NCI-H1694 (cell line): ENCODE results near the gene PPFIA2.

Experiments used
- DNase-seq: peaks from one replicate; lab custom pipeline; 2025; lab: John Stamatoyannopoulos, UW

PPFIA2 gene

DNA sequence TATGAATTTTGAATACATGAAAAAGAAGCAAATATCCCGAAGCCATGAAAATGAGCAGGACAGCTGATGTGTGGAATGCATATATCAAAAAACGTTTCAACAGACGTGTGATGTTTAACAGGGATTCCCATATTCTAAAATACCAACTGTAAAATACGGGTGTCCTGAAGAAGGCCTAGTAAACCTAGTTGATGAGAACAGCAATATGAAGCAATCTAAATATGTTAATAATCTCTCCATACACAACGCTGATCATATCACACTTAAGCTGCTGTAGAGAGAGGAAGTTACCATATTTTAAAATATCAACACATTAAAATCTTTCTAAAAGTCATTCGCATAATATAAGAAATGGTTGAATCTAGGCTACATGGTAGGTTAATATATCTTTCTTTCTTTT is 317.5 kb downstream of the PPFIA2 start:
- no peak for DNase-seq

DNA sequence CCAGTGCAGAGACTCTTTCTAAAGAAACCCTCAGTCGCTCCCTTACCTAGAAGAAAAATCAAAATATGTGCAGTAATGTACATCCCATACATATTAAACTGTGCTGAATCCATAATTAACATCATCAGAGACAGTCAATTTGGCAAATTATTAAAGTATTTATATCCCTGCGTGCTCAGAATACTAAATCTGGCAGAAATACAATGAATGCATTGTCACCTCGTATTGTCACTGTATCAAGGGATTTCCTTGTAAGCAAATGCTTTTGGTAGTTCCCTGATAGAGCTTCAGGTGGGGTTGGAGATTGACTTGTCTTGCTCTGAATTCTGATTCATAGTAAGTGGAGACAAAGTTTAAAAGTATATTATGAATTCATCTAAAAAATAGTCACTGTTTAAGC is 319.1 kb downstream of the PPFIA2 start:
- no peak for DNase-seq

DNA sequence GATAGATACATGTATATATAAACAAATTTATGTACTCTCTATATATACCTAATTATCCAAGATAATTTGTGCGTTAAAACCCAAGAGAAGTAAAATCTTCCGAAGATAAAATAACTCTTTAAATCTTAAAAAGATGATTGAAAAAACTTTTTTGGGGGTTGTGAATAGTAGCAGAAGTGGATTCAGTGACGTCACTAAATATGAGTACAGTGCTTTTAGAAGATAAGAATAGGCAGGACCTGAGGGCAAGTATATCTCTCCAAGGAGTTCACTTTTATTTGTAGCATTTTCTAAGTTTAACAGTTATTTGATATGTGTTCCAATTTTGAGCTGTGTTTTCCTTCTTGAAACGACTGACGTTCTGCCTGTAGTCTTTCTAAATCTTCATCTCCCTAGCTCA is 319.8 kb downstream of the PPFIA2 start:
- no peak for DNase-seq

DNA sequence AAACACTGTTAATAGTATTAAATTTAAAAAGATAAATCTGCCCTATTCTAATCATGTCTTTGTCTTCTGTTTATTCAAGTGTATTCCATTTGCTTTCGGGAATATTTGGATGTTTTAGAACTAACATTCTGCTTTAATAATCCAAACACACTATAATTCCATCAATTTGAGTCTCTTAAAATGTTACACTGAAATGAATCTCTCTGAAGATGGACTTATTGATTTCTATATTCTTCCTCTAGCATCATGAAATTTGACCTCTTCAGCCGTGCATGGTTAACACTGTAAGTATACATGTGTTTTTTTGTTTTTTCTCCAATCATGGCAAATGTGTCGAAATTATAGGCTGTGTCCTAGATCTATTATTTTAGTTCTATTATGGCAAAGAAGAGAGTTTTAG is 342.1 kb downstream of the PPFIA2 start:
- no peak for DNase-seq

DNA sequence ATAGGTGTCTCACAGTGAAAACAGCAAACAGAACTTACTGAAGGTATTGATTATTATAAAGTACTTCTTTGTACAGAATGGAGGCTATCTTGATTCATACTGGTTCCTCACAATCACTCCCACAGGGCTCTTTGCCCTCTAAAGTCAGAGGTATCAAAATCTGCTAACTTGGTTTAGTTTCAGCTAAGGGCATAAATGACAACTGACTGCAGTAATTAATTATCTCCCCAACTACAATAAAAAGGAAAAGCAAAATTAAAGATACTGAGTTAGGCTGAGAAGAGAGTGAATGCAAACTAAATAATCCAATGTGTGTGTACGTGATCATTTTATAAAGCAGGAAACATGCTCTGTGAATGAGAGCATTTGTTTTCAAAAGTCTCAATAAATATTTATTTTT is 342.6 kb downstream of the PPFIA2 start:
- DNase-seq, result no peak

DNA sequence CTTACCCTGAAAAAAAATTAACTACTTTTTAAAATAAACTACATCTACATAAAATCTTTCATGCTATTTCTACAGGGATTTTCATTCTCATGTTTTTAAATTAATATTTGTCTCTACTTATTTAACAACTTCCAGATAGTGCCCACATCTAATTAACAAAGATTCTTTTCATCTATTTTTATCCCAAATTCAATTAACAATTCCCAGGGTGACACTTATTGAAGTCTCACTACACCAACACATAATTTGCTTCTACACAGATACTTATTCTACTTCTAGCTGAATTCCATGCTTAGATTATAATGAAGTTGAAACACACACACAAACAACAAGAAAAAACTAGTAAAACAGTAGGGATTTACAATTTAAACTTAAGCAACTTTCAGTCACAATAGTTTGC is 344.7 kb downstream of the PPFIA2 start:
- DNase-seq, result no peak

DNA sequence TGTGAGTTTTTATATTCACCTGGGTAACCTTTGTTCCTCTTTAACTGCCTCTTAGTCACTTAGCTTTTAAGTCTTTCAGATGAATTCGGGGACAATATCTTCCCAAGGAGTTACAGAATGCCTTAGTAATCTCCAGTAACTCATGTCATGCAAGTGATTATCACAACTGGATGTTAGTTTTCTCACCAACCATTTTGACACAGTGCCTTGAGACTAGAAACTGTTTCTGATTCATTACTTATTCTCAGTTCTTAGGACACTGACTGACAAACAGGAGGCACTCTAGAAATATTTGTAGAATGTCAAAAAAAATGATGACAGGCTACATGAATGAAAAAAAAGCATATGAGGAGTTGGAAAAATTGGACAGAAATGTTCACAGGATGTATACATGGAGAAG is 346.2 kb downstream of the PPFIA2 start:
- DNase-seq, result no peak

DNA sequence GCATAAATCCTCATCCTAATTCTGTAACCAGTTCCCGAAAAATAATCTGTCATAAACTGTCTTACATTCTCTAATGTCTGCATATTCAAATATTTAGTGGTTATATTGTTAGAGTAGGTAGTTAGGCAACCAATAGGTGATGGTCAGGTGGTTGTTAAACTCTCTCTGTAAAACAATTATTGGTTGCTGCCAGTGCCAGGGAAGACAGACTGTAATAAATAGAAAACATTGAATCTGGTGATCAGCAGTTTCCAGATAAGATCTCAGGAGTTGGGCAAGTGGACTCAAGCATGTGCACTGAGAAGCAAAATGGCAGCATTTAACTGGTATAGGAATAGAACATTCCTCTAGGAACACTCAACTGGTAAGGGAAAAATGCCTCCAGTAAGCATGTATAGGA is 355.8 kb downstream of the PPFIA2 start:
- DNase-seq, result no peak

DNA sequence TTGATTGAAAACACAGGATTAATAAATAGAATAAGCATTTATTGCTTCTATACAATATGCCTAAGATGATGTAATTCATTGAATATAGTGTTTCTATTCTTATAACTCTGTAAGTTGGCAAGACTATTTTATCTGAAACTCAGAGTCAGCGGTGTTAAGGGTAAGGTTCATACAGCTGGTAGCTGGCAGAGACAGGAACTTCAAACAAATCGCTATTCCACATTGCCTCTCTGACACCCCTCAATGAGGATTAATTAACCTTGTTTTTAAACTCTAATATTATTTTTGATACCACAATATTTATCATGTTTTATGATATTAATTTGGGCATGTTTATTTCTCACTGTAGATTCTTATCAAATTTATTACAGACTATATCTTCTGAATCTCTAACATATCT is 357.9 kb downstream of the PPFIA2 start:
- DNase-seq, result no peak

DNA sequence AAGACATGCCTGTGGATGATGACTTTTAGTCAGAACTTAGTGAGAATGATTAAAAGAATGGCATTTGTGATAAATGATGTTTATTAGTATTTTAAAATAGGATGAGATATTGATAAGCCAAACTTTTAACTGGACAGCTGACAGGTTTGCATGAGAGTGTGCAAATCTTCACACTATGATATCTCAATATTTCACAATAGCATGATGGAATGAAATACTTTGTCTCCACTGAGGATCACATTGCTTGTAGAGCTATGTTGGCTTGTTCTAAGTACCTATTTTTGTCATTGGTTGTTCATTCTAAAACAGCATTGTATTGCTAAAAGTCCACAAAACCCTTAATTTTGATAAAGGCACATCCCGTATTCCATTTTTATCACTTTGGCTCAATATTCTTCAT is 359.1 kb downstream of the PPFIA2 start:
- DNase-seq, result no peak

DNA sequence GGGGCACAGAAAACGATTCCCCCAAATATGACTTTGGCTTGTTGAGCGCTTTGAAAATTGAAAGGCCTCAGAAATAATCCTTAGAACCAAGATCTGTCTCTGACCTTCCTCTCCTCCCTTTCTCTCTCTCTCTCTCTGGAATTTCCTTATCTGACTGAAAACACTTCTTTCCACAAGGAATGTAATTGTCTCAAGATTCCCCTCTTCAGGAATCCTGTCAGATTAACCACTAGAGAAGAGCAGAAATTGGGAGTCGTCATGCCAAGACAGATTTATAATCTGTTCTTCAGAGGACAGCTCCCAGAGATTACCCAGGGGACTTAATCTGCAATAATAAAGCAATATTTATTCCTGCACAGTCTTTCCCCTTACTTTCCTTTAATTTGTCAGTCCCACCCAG is 363.7 kb downstream of the PPFIA2 start:
- DNase-seq, result no peak

DNA sequence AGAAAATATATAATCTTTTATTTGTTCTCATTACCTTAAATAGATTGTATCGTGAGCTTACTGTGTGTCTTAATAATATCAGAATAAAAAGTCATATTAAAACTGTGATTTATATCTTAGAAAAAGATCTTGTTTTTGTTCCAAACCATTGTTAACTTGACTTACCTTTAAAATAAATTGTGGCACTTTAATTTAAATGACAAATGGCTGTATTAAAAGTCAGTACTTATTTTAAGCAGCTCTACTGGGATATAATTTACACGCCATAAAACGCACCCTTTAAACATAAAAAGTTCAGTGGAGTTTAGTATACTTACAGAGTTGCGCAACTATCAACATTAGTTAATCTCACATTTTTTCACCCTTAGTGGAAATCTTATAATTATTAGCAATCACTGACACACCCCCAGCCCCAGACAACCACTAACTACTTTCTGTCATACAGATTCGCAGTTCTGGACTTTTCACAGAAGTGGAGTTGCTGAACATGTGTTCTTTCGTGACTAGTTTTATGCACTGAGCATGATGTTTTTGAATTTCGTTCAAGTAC is 369.5 kb downstream of the PPFIA2 start:
- no peak for DNase-seq

DNA sequence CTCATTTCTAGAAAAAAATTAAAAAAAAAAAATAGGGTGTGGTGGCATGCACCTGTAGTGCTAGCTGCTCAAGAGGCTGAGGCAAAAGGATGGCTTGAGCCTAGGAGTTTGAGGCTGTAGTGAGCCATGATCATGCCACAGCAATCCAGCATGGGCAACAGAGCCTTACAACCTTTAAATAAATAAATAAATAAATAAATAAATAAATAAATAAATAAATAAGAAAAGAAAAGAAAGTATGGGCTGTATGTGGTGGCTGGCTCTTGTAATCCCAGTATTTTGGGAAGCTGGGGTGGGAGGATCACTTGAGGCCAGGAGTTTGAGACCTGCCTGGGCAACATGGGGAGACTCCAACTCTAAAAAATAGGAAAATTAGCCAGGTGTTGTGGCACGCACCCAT is 373.0 kb downstream of the PPFIA2 start:
- DNase-seq, result no peak

DNA sequence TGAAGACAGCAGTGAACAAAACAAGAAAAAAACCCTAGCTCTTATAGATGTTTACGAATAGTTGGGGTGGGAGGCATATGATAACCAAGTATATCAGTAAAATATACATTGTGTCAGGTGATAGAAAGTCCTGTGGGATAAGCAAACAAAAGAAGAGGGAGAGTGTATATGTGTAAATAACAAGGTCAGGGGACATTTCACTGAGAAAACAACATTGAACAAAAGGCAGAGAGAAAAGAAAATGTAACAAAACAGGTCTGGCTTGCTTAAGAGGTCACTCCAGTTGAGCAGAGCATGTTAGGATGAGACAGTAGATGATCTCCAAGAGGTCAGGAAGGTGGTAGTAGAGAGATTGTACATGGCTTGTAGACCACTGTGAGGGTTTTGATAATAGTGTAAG is 377.2 kb downstream of the PPFIA2 start:
- DNase-seq, result no peak

DNA sequence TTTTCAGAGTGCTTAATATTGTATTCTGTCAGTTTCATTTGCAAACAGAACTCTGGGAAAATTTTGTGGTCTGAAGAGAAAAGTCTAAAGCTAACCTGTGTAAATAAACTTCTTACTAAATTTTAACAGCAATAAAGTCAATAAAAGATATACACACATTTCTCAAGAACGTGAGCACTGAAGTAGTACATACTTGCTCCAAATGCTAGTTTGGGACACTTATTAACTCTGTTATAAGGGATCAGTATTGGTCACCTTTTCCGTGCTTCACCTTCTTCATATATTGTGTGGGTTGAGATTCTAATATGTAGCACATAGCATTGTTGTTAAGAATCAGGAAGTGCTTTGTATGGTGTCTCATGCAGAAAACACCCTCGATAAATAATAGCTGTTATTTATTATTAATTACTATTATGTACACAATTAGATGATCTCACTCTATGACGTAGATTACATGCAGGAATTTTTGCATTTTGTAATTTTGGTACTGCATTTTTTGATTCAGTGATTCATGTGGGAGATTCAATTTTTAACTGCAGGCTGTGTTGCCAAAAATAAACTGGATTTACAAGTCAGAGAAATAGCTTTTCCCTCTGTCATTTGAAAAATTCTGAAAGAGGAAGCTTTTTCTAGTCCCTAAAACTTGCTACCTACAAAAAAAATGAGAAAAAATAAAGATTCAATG is 380.4 kb downstream of the PPFIA2 start:
- no peak for DNase-seq

DNA sequence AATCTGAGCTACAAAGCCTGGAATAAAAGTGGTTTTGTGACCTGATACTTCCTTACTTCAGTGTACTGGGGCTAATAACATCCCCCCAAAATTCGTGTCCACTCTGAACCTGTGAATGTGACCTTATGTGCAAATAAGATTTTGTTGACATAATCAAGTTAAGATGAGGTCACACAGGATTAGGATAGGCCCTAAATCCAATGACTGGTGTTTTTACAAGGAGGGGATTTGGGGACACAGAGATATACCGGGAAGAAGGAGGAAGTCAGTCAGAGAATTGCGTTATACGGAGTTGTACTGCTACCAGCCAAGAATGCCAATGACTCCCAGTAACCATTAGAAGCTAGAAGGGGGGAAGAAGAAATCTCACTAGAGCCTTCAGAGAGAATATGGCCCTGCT is 381.4 kb downstream of the PPFIA2 start:
- DNase-seq, result no peak

DNA sequence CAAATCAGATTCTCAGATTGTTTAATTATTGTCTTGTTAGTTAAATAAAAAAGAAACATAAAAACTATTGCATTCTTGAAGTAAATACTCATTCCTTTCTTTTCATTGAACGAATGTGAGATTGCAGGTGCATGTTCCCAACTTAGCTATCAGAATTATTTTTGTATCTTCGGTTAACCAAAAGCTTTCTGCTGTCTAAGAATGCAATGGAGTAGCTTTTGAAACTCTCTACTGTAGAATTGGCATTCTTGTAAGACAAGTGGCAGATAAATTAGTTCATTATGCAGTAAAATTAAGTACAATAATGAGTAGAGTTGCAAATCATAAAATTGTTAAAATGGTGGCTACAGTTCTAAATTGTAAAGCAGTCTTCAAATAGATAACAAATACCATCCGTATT is 383.2 kb downstream of the PPFIA2 start:
- DNase-seq, result no peak

DNA sequence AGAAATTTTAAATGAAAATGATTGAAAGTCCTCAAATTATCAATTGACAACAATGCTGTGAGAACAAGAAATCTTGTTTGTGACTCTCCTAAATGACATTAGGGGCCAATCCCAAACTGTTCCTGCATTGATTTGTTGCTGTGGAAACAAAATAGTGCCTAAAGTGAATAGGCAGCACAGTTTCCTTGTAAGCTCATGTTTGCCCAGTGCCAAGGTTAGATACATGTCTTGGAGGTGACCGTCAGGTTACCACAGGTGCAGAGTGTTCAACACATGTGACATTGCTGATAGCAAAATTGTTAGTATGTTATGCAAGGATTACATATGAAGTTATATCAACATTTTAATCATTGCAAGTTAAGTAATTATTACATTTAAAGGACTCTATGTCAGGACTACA is 388.7 kb downstream of the PPFIA2 start:
- DNase-seq, result no peak

DNA sequence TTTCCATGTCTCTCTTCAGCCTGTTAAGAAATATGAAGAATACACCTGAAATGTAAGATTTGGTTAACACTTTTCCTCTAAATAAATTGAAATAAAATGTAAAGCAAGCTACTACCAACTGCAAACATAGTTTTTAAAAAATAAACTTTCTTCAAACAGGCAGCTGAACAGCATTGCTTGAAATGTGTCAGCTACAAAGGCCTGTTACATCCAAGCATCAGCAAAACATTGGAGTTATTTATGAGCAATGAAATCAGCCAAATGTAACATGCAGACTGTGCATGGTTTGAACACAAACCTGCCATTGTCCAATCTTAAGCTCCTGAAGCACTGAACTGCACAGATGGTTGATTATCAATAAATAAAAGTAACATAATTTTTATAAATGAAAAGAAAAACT is 390.0 kb downstream of the PPFIA2 start:
- no peak for DNase-seq

DNA sequence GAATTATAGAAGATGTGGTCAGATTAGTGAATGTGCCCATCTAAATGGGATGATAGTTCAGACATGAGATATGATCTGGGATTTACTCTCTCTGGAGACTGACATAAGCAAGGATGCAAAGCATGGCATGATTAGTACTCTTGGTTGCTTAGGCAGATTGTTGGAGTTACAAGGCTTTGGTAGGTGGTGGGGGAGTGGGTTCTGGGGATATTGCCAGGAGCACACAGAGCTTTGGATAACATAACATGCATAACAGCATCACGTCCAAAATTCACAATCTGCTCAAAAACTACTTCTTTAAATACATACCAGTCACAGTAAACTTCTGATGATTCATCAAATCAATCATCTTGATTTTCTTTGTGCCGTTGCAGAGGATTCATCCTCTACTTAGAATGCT is 393.9 kb downstream of the PPFIA2 start:
- DNase-seq, result no peak

DNA sequence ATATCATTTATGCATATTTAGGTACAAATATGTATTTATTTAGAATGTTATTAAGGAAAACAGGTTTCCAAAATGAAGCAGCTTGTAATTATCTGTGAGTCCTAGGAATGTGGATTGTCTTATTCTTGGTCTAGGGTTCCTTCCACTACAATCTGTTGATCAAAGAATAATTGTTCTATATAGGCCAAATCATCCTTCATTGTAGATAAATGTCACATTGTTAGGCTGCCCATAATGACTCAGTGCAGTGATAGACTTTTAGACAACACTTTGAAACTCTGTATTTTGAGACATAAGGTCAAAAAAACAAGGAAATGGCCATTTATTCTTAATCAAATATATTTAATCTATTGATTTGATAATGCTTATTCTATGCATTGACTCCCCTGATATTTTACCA is 398.2 kb downstream of the PPFIA2 start:
- DNase-seq, result no peak

DNA sequence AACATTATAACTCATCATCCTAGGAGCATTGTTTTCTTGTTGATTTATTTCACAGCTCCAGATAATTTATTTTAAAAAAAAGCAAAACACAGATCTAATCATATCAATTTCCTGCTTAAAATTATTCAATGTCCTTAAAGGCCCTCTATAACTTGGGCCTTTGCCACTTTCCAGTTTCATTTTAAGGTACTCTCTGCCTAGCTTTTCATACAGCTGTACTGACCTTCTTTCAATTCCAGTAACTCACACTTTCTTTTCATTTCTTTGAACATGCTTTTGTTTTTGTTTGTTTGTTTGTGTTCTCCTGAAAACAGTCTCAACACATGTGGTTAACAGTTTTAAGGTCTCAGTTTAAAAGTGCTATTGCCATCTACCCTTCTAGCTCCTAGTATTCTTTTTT is 399.4 kb downstream of the PPFIA2 start:
- no peak for DNase-seq

DNA sequence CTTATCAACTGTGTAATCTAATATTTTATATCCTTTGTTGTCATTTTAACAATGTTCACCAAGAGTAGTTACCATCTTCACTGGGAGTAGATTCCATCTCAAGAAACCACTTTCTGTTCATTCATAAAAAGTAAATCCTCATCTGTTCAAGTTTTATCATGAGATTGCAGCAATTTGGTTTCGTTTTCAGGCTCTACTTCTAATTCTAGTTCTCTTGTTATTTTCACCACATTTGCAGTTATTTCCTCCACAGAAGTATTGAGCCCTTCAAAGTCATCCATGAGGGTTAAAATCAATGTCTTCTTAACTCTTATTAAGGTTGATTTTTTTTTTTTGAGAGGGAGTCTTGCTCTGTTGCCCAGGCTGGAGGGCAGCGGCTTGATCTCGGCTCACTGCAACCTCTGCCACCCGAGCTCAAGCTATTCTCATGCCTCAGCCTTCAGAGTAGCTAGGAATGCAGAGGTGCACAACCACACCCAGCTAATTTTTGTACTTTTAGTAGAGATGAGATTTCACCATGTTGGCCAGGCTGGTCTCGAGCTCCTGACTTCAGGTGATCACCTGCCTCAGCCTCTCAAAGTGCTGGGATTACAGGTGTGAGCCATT is 404.7 kb downstream of the PPFIA2 start:
- no peak for DNase-seq

DNA sequence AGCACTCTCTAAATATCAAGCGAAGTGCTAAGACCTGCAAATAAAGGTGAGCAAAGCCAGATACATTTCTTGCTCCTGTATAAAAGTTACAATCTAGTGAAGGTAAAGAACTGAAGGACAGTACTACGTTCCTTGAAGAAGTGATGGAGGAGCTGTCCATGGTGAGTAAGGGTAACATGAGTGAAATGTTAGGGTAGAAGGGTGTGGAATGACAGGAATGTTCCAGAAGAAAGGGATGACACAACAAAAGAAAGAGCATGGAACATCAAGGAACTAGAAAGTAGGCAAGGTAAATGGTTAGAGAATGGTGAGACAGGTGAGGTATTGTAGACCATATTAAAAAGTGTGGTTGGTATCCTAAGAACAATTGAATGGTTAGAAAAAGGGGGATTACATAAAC is 408.8 kb downstream of the PPFIA2 start:
- DNase-seq, result no peak
